Left ventricle myocardium inferior (tissue), 1 donor: ENCODE data around the gene FKBP3. TPM values are rescaled to one million over a fixed set of nuclear protein-coding genes. Genes with fewer than 3 reads are reported as not detected.

Experiments used
- DNase-seq: peaks from one replicate; pipeline ENCODE4 v3.0.0-alpha.2; 2020
- H3K27ac ChIP-seq: fragments of 200-600 bp; replicated peaks from 2 replicates; pipeline ENCODE4 v1.8.0; 2021
- H3K27me3 ChIP-seq: fragments of 200-600 bp; 2 replicates; pipeline ENCODE4 v1.8.0; 2021; ENCODE audit warnings: low read depth
- H3K36me3 ChIP-seq: fragments of 200-600 bp; 2 replicates; pipeline ENCODE4 v1.8.0; 2021
- H3K4me1 ChIP-seq: fragments of 200-600 bp; 2 replicates; pipeline ENCODE4 v1.8.0; 2021
- H3K4me3 ChIP-seq: fragments of 200-600 bp; 2 replicates; pipeline ENCODE4 v1.8.0; 2021; ENCODE audit warnings: mild to moderate bottlenecking, moderate library complexity
- H3K9me3 ChIP-seq: fragments of 200-600 bp; replicated peaks from 2 replicates; pipeline ENCODE4 v1.8.0; 2021
- intact Hi-C: fragments of 100-400 bp; cut with micrococcal nuclease; formaldehyde crosslinking; loops from one replicate; pipeline ENCODE4 v1.11.0; 2022
- total RNA-seq: library from RNA; stranded (reverse); fragmentation: NEBNext Ultra II Directional; extraction: Animal tissue kit (Norgen Biotek cat#: 25700); gene quantifications from one replicate; pipeline ENCODE4 v1.2.1, GENCODE V29; 2021
- TF ChIP-seq, protein P1 (sequence below): fragments of 200-600 bp; IDR thresholded peaks from 2 replicates; pipeline ENCODE4 v1.8.0; 2021; ENCODE audit warnings: antibody characterized with exemption, mild to moderate bottlenecking, borderline replicate concordance
- donor health status: DM: no; HTN: yes; CAD: no; lungs with severe emphysema.

FKBP3 gene
- total RNA-seq, 1 donor from 2014 or later = 107 TPM

GRCh38 chr14:45073231-45073879 is 60.9 kb downstream of the FKBP3 start:
- peaks cover 28% of the 10 kb centered on the region for H3K36me3 ChIP-seq
- DNase-seq = no peak
- TF ChIP-seq, protein P1, sequence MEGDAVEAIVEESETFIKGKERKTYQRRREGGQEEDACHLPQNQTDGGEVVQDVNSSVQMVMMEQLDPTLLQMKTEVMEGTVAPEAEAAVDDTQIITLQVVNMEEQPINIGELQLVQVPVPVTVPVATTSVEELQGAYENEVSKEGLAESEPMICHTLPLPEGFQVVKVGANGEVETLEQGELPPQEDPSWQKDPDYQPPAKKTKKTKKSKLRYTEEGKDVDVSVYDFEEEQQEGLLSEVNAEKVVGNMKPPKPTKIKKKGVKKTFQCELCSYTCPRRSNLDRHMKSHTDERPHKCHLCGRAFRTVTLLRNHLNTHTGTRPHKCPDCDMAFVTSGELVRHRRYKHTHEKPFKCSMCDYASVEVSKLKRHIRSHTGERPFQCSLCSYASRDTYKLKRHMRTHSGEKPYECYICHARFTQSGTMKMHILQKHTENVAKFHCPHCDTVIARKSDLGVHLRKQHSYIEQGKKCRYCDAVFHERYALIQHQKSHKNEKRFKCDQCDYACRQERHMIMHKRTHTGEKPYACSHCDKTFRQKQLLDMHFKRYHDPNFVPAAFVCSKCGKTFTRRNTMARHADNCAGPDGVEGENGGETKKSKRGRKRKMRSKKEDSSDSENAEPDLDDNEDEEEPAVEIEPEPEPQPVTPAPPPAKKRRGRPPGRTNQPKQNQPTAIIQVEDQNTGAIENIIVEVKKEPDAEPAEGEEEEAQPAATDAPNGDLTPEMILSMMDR = no peak
- H3K27ac ChIP-seq = no peak overlapping the region
- no peaks in the 10 kb centered on the region for H3K9me3 ChIP-seq
- intact Hi-C loops = no loop called here
- no peak overlapping the region for H3K4me3 ChIP-seq
- H3K27me3 ChIP-seq = no peaks in the 10 kb centered on the region
- peaks cover 10% of the 10 kb centered on the region for H3K4me1 ChIP-seq

DNA sequence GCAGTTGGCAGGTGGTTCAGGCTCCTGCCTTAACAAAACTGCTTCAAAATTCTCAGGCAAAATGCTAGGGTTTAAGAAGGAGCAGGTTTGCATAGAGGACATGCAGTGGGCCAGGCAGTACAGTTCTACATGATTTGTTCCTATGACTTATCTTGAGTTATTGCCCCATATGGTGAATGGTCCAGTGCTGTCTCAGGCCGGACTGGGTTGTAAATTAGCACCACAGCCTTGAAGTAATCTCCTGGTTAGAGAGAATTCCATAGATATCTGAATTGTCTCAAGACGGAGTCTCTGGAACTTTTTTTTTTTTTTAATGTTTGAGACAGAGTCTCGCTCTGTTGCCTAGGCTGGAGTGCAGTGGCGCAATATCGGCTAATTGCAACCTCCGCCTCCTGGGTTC is 62.2 kb downstream of the FKBP3 start:
- Histone ChIP-seq H3K36me3 (peaks cover 28% of the 10 kb centered on the region), H3K9me3 (no peaks in the 10 kb centered on the region), H3K4me3 (no peak overlapping the region), H3K27ac (no peak overlapping the region), H3K27me3 (no peaks in the 10 kb centered on the region), H3K4me1 (peaks cover 10% of the 10 kb centered on the region)
- no peak for DNase-seq
- intact Hi-C loops = no loop called here
- TF ChIP-seq, protein P1 = no peak

DNA sequence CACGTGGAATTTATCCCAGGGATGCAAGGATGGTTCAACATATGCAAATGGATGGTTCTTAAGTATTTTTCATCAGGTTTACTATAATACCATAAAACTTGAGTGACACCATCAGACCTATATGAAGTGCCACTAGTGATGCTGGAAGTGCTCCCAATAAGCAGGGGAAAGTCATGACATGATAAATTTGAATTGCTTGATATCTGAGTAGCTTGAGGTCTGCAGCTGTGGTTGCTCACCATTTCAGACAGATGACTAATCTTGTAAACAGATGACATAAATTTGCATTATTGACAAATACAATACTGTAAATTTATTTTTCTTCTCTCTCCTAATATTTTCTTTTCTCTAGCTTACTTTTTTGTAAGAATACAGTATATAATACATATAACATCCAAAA is 64.1 kb downstream of the FKBP3 start:
- peaks cover 28% of the 10 kb centered on the region for H3K36me3 ChIP-seq
- no peak for DNase-seq

DNA sequence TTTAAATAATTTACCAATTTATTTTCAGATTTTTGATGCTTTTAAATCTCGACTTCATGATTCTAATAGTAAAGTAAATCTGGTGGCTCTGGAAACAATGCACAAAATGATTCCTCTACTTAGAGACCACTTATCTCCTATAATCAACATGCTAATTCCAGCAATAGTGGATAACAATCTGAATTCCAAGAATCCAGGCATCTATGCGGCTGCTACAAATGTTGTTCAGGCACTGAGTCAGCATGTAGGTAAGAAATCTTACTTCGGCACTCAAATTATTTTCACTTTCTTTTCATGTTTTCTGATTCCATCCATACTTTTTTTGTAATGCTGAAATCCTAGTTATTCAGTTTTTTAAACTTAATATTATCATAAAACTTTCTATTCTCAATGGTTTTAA is 65.9 kb downstream of the FKBP3 start:
- intact Hi-C loops = no loop called here
- peaks cover 24% of the 10 kb centered on the region for H3K36me3 ChIP-seq
- H3K27me3 ChIP-seq = no peaks in the 10 kb centered on the region
- H3K4me3 ChIP-seq = no peak overlapping the region
- TF ChIP-seq, protein P1 = no peak
- no peaks in the 10 kb centered on the region for H3K9me3 ChIP-seq
- no peak overlapping the region for H3K27ac ChIP-seq
- DNase-seq = no peak
- peaks cover 25% of the 10 kb centered on the region for H3K4me1 ChIP-seq

More for the DNA sequence above, 64.1 kb downstream of the FKBP3 start:
- Histone ChIP-seq H3K27me3 (no peaks in the 10 kb centered on the region), H3K9me3 (no peaks in the 10 kb centered on the region), H3K4me1 (peaks cover 25% of the 10 kb centered on the region), H3K4me3 (no peak overlapping the region), H3K27ac (no peak overlapping the region)
- TF ChIP-seq, protein P1 = no peak
- intact Hi-C loops = no loop called here

DNA sequence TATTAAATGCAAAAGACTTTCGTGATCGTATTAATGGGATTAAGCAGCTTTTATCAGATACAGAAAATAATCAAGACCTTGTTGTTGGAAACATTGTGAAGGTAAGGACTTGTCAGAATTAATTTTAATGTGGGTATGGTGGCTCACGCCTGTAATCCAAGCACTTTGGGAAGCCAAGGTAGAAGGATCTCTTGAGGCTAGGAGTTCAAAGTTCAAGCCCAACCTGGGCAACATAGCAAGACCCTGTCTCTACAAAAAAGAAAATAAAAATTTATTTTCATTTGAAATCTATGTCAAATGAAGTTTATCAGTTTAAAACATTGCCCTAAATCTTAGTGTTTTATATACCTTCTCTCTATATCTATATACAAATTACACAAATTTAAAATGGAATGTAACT is 67.6 kb downstream of the FKBP3 start:
- TF ChIP-seq, protein P1 = no peak
- Histone ChIP-seq H3K27me3 (no peaks in the 10 kb centered on the region), H3K36me3 (peaks cover 23% of the 10 kb centered on the region), H3K9me3 (no peaks in the 10 kb centered on the region), H3K4me3 (no peak overlapping the region), H3K4me1 (peaks cover 23% of the 10 kb centered on the region), H3K27ac (peak overlapping the region; percentile 74)
- DNase-seq = no peak
- intact Hi-C loops = no loop called here
